GM20000 (cell line): ENCODE results near the gene POU2AF3.

Experiments
- DNase-seq: peaks from one replicate; pipeline ENCODE4 v3.0.0; 2012; ENCODE audit warnings: low spot score
- CTCF ChIP-seq: IDR thresholded peaks from 2 replicates; pipeline ENCODE4 v1.5.1; 2012; ENCODE audit warnings: mild to moderate bottlenecking, control low read depth; ENCODE audit errors: extremely low read depth, missing control alignments

The POU2AF3 gene

GRCh38 chr11:111329306-111330204, 31.2 kb downstream of the POU2AF3 start:
- no peak for DNase-seq

GRCh38 chr11:111330234-111330893, 32.0 kb downstream of the POU2AF3 start:
- no peak for DNase-seq
- no peak for TF ChIP-seq CTCF

More at GRCh38 chr11:111329306-111330204, 31.2 kb downstream of the POU2AF3 start:
- TF ChIP-seq CTCF = no peak

GRCh38 chr11:111331711-111332479, 33.5 kb downstream of the POU2AF3 start:
- DNase-seq = no peak
- no peak for TF ChIP-seq CTCF

GRCh38 chr11:111334532-111335502, 36.5 kb downstream of the POU2AF3 start:
- TF ChIP-seq CTCF = no peak
- no peak for DNase-seq

GRCh38 chr11:111335549-111335948, 37.2 kb downstream of the POU2AF3 start:
- DNase-seq = no peak

GRCh38 chr11:111336062-111336461, 37.7 kb downstream of the POU2AF3 start:
- DNase-seq = no peak
- TF ChIP-seq CTCF = no peak

More at GRCh38 chr11:111335549-111335948, 37.2 kb downstream of the POU2AF3 start:
- TF ChIP-seq CTCF = no peak
